Lower leg skin (tissue), 3 donors: ENCODE results near the gene YTHDF1.

Experiments
- POLR2A ChIP-seq, 2 donors: fragments of 450-650 bp; IDR thresholded peaks; one replicate each; pipeline ENCODE4 v1.6.1; 2016 to 2017; ENCODE audit warnings: antibody characterized with exemption in 2 of 2, mild to moderate bottlenecking in 1 of 2, moderate library complexity in 1 of 2
- TF ChIP-seq, protein P1 (sequence below), 3 donors: fragments of 450-650 bp; IDR thresholded peaks; one replicate each; pipeline ENCODE4 v1.5.1; 2016; ENCODE audit warnings: antibody characterized with exemption in 3 of 3, mild to moderate bottlenecking in 3 of 3, moderate library complexity in 2 of 3

DNA sequence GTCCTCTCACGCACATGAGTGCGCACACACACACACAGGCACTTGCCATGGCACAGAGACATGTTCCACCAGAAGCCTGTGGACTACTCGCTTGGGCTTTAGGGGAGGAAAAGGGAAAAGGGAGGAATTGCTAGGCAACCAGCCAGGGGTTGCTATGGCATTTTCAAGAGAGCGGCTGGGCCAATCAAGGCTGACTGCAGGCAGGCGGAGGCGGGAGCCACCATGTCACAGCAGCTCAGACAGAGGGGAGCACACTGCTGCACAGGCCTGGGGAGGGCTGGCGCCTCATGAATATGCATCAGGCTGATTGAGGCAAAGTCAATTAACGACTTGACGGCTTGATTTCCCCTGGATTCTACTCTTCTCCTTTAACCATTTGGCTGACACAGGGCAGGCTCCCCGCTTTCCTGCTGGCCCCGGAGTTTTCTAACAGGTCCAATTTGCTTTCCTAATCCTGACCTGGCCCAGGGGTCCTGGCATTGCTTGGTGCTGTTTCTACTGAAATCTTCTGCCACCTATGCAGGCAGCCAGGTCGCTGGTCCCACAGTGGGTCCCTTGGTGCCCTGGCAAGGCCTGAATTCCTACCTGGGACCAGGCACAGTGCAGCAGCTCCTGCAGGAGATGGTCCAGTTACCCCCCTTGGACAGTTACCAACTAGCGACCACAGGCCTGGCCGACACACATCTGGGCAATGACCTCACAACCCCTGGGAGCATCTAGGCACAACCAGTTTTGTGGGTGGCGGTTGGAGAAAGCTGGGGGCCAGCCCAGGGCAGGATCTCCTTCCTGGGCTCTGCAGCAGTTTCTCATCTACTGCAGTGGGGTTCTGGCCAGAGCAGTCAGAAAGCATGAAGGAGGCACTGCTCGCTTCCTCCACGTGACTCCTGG, 52.1 kb downstream of the YTHDF1 start:
- TF ChIP-seq, protein P1, sequence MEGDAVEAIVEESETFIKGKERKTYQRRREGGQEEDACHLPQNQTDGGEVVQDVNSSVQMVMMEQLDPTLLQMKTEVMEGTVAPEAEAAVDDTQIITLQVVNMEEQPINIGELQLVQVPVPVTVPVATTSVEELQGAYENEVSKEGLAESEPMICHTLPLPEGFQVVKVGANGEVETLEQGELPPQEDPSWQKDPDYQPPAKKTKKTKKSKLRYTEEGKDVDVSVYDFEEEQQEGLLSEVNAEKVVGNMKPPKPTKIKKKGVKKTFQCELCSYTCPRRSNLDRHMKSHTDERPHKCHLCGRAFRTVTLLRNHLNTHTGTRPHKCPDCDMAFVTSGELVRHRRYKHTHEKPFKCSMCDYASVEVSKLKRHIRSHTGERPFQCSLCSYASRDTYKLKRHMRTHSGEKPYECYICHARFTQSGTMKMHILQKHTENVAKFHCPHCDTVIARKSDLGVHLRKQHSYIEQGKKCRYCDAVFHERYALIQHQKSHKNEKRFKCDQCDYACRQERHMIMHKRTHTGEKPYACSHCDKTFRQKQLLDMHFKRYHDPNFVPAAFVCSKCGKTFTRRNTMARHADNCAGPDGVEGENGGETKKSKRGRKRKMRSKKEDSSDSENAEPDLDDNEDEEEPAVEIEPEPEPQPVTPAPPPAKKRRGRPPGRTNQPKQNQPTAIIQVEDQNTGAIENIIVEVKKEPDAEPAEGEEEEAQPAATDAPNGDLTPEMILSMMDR (IDR thresholded peaks at IDR 0.05): no peak
- TF ChIP-seq POLR2A (IDR thresholded peaks at IDR 0.05): no peak
